GM12878 (cell line): ENCODE data around the gene NGDN. TPM values are rescaled to one million over a fixed set of nuclear protein-coding genes. Genes with fewer than 3 reads are reported as not detected.

ENCODE experiments used
- ATAC-seq: fragments of 200-7000 bp; cut with Tn5 transposase; 3 replicates; pipeline ENCODE4 v1.9.1; 2020; ENCODE audit warnings: mild to moderate bottlenecking, moderate library complexity
- BruUV-seq: library from RNA; stranded (reverse); fragments of 400-500 nt; replicated peaks from 2 replicates; lab custom pipeline; 2021; lab: Mats Ljungman, UMichigan
- CTCF ChIA-PET: fragments of 300-600 bp; sonication (Branson Sonifier 250); formaldehyde crosslinking; extraction: SDS; loops from one replicate; lab custom pipeline; 2021; ENCODE audit warnings: inconsistent platforms; lab: Yijun Ruan, JAX
- POLR2A ChIA-PET: fragments of 350-600 bp; formaldehyde crosslinking; extraction: SDS; loops from one replicate; lab custom pipeline; 2021; ENCODE audit warnings: inconsistent platforms; lab: Charles Lee
- RAD21 ChIA-PET: fragments of 300-600 bp; sonication (Branson Sonifier 250); formaldehyde crosslinking; loops from one replicate; lab custom pipeline; 2023; ENCODE audit warnings: antibody characterized with exemption; ENCODE audit not compliant: unreplicated experiment; lab: Charles Lee
- SMC1A ChIA-PET: fragments of 300-600 bp; sonication (Branson Sonifier 250); formaldehyde crosslinking; loops from one replicate; lab custom pipeline; 2023; ENCODE audit not compliant: unreplicated experiment, uncharacterized antibody; lab: Charles Lee
- DNase-seq: peaks from one replicate; pipeline ENCODE4 v3.0.0-alpha.2; 2011; ENCODE audit warnings: low read depth, low spot score
- FAIRE-seq: peaks from 3 replicates; lab custom pipeline; 2011; peaks lifted over from hg19 to GRCh38; lab: Jason Lieb, UNC
- H2AFZ ChIP-seq: 2 replicates; pipeline ENCODE4 v1.6.0; 2011; ENCODE audit warnings: low read depth, low read length, control low read depth; ENCODE audit not compliant: control insufficient read depth
- H3K27ac ChIP-seq: 2 replicates; pipeline ENCODE4 v1.5.1; 2011; ENCODE audit warnings: control low read depth; ENCODE audit not compliant: control insufficient read depth, insufficient read depth
- H3K27me3 ChIP-seq, 2 experiments: replicated peaks in 1 of 2; 2 replicates each; pipeline versions ENCODE4 v1.6.0 to v1.6.1; 2011; ENCODE audit warnings: low read length in 1 of 2; ENCODE audit not compliant: control insufficient read depth in 2 of 2, insufficient read depth in 2 of 2
- H3K36me3 ChIP-seq, 2 experiments: 2 replicates each; pipeline ENCODE4 v1.5.1; 2011; ENCODE audit warnings: low read length in 1 of 2; ENCODE audit not compliant: control insufficient read depth in 2 of 2, insufficient read depth in 2 of 2
- H3K4me1 ChIP-seq: 2 replicates; pipeline ENCODE4 v1.6.1; 2011; ENCODE audit warnings: mild to moderate bottlenecking, low read length, moderate library complexity, mixed read lengths; ENCODE audit not compliant: control insufficient read depth, insufficient read depth
- H3K4me2 ChIP-seq: 2 replicates; pipeline ENCODE4 v1.6.0; 2011; ENCODE audit warnings: control low read depth; ENCODE audit not compliant: control insufficient read depth, insufficient read depth
- H3K4me3 ChIP-seq: fragments of 200-600 bp; sonication (generic); 2 replicates; pipeline ENCODE4 v1.5.1; 2016
- H3K79me2 ChIP-seq: 2 replicates; pipeline ENCODE4 v1.6.0; 2011; ENCODE audit warnings: low read length; ENCODE audit not compliant: control insufficient read depth, insufficient read depth
- H3K9ac ChIP-seq: 2 replicates; pipeline ENCODE4 v1.8.0; 2011; ENCODE audit warnings: low read length, control low read depth, mixed read lengths; ENCODE audit not compliant: control insufficient read depth, insufficient read depth
- H3K9me3 ChIP-seq: replicated peaks from 3 replicates; pipeline ENCODE4 v1.5.1; 2011; ENCODE audit warnings: mild to moderate bottlenecking, low read length; ENCODE audit not compliant: control insufficient read depth, insufficient read depth
- H4K20me1 ChIP-seq: 2 replicates; pipeline ENCODE4 v1.6.0; 2011; ENCODE audit not compliant: control insufficient read depth, insufficient read depth
- FOXK2 ChIP-seq: fragments of 450-650 bp; IDR thresholded peaks from 2 replicates; pipeline ENCODE4 v1.6.1; 2017; ENCODE audit warnings: mild to moderate bottlenecking, moderate library complexity
- GABPA ChIP-seq: IDR thresholded peaks from 2 replicates; pipeline ENCODE4 v1.6.1; 2014; ENCODE audit warnings: antibody characterized with exemption, low read depth, mild to moderate bottlenecking, inconsistent platforms
- GATAD2B ChIP-seq: fragments of 450-650 bp; conservative IDR thresholded peaks from 2 replicates; pipeline ENCODE4 v1.6.1; 2017; ENCODE audit warnings: low read depth, mild to moderate bottlenecking, moderate library complexity
- HDAC6 ChIP-seq: fragments of 200-600 bp; sonication (generic); IDR thresholded peaks from one replicate; pipeline ENCODE4 v1.8.0; 2017; ENCODE audit warnings: antibody characterized with exemption; ENCODE audit not compliant: unreplicated experiment
- HDGF ChIP-seq: fragments of 450-650 bp; IDR thresholded peaks from 2 replicates; pipeline ENCODE4 v1.6.1; 2016; ENCODE audit warnings: antibody characterized with exemption
- KDM1A ChIP-seq: fragments of 200-600 bp; sonication (generic); IDR thresholded peaks from 2 replicates; pipeline ENCODE4 v1.6.1; 2016; ENCODE audit warnings: borderline replicate concordance
- LARP7 ChIP-seq: fragments of 450-650 bp; IDR thresholded peaks from 2 replicates; pipeline ENCODE4 v1.6.1; 2017; ENCODE audit warnings: mild to moderate bottlenecking
- MAX ChIP-seq: IDR thresholded peaks from 2 replicates; pipeline ENCODE4 v1.6.1; 2012; ENCODE audit warnings: low read depth, low read length, improper control_type of control experiment
- MYB ChIP-seq: fragments of 150-350 bp; IDR thresholded peaks from 2 replicates; pipeline ENCODE4 v1.6.1; 2014; ENCODE audit warnings: mild to moderate bottlenecking, low read depth, low read length, borderline replicate concordance
- NFIC ChIP-seq: IDR thresholded peaks from 2 replicates; pipeline ENCODE4 v1.6.1; 2012; ENCODE audit warnings: low read depth, mild to moderate bottlenecking, inconsistent platforms, low read length, moderate library complexity
- NFYA ChIP-seq: IDR thresholded peaks from 2 replicates; pipeline ENCODE4 v1.6.1; 2011; ENCODE audit warnings: low read depth, mild to moderate bottlenecking, low read length, improper control_type of control experiment, borderline replicate concordance
- NFYB ChIP-seq: IDR thresholded peaks from 2 replicates; pipeline ENCODE4 v1.6.1; 2011; ENCODE audit warnings: low read depth, mild to moderate bottlenecking, low read length, improper control_type of control experiment, moderate library complexity; ENCODE audit not compliant: insufficient read depth
- NR2C2 ChIP-seq: IDR thresholded peaks from 2 replicates; pipeline ENCODE4 v1.6.1; 2011; ENCODE audit warnings: borderline replicate concordance, low read depth; ENCODE audit not compliant: control insufficient read depth, insufficient read length
- RAD51 ChIP-seq: fragments of 450-650 bp; IDR thresholded peaks from 2 replicates; pipeline ENCODE4 v1.6.1; 2016; ENCODE audit warnings: moderate library complexity, mild to moderate bottlenecking, inconsistent platforms
- SMAD1 ChIP-seq: fragments of 450-650 bp; IDR thresholded peaks from 2 replicates; pipeline ENCODE4 v1.6.1; 2018; ENCODE audit warnings: mild to moderate bottlenecking, low read depth; ENCODE audit not compliant: partially characterized antibody
- SMC3 ChIP-seq: IDR thresholded peaks from 2 replicates; pipeline ENCODE4 v1.6.1; 2011; ENCODE audit warnings: low read length, improper control_type of control experiment, borderline replicate concordance
- TARDBP ChIP-seq: IDR thresholded peaks from 2 replicates; pipeline ENCODE4 v1.6.1; 2016; ENCODE audit warnings: borderline replicate concordance
- ZBED1 ChIP-seq: IDR thresholded peaks from 2 replicates; pipeline ENCODE4 v1.6.1; 2016; ENCODE audit warnings: borderline replicate concordance
- ZZZ3 ChIP-seq: IDR thresholded peaks from 2 replicates; pipeline ENCODE4 v1.6.1; 2011; ENCODE audit warnings: low read depth; ENCODE audit not compliant: control insufficient read depth, insufficient read length
- WGBS: methylation state at CpG from one replicate; pipeline ENCODE4 v1.1.6; 2016; ENCODE audit warnings: low lambda C conversion rate; ENCODE audit not compliant: insufficient replicate concordance, insufficient coverage; ENCODE audit errors: missing lambda C conversion rate; 5-methylcytosine and 5-hydroxymethylcytosine counted together
- in situ Hi-C: fragments of 300-500 bp; cut with MboI; formaldehyde crosslinking; loops from 9 replicates; pipeline ENCODE4 v1.14.3; 2018; ENCODE audit warnings: mixed read lengths
- intact Hi-C: fragments of 100-400 bp; cut with micrococcal nuclease; formaldehyde crosslinking; loops from one replicate; pipeline ENCODE4 v1.14.2; 2022; ENCODE audit not compliant: unreplicated experiment
- polyA plus RNA-seq, 11 experiments: library from polyadenylated mRNA; depleted of rRNA in 4 of 11; unstranded in 6 of 11; stranded (reverse) in 5 of 11; fragments of >200 nt; fragmentation: Nextera tagmentation in 4 of 11; fragmentation: Illumina TruSeq in 1 of 11; extraction: Ambion mirVana in 4 of 11; extraction: Trizol in 1 of 11; gene quantifications; 1 replicate in 1 of 11; 2 replicates in 10 of 11; pipeline versions ENCODE4 v1.2.1 to v1.2.3, GENCODE V29; 2011 to 2016; ENCODE audit warnings: inconsistent platforms in 2 of 11, missing spikeins in 2 of 11, low read depth in 1 of 11
- total RNA-seq, 4 experiments: library from RNA; depleted of rRNA in 3 of 4; stranded (reverse); fragments of >200 nt in 3 of 4; fragmentation: Illumina TruSeq in 1 of 4; extraction: Trizol in 1 of 4; gene quantifications; 2 replicates each; pipeline versions ENCODE4 v1.2.1 to v1.2.3, GENCODE V29; 2013 to 2021

NGDN gene
- total and polyA plus RNA-seq, 10 of the 15 experiments (the other 5 are each of a cell fraction or from before 2014, with no cell fraction given), result 40.4 to 163 (median 71.4) TPM

- TF ChIP-seq NFYA, result no peak
- TF ChIP-seq FOXK2, result no peak
Observed at GRCh38 chr14:23437133-23438100, 32.1 kb upstream of the NGDN start (continued).

- Histone ChIP-seq H3K36me3 (no peaks in the 10 kb centered on the region), H3K79me2 (no peaks in the 10 kb centered on the region), H3K27me3 (no peaks in the 10 kb centered on the region; a peak in 2 of 4 replicates), H3K4me2 (no peak overlapping the region), H2AFZ (no peak overlapping the region), H4K20me1 (no peaks in the 10 kb centered on the region), H3K27ac (no peak overlapping the region), H3K4me3 (no peak overlapping the region), H3K9me3 (no peaks in the 10 kb centered on the region), H3K4me1 (no peaks in the 10 kb centered on the region), H3K9ac (no peak overlapping the region)
- FAIRE-seq, result no peak
- 32% methylated on average over 15 of the region's 15 CpGs for WGBS
- SMC1A ChIA-PET, result no interaction called here
- RAD21 ChIA-PET, result no interaction called here
- intact Hi-C loops, result no loop called here
- DNase-seq, result no peak
- in situ Hi-C loops, result no loop called here
- no peak for ATAC-seq
- BruUV-seq, result no TSS peak
- CTCF ChIA-PET, result no interaction called here
- POLR2A ChIA-PET, result no interaction called here
- TF ChIP-seq NR2C2 (no peak), NFIC (no peak), TARDBP (no peak), GATAD2B (no peak), GABPA (no peak), KDM1A (no peak), SMC3 (no peak), RAD51 (no peak), HDAC6 (no peak), MAX (no peak), LARP7 (no peak), ZZZ3 (no peak), MYB (no peak), HDGF (no peak), ZBED1 (no peak), NFYB (no peak), SMAD1 (no peak)
Observed at GRCh38 chr14:23438101-23438971, 31.2 kb upstream of the NGDN start.
